ENCODE results near the gene RAET1E. TPM values are rescaled to one million over a fixed set of nuclear protein-coding genes. Genes with fewer than 3 reads are reported as not detected.
"Not testable (repeated sequence)": the region's sequence is repeated elsewhere in the genome, so short reads cannot be mapped to it uniquely, and the experiment has no call there.

The RAET1E gene
- total RNA-seq (not detected in 2 replicates), polyA plus RNA-seq (0.04 TPM in 1 of 2 replicates, not detected in the other), polyA minus RNA-seq (not detected in 2 replicates), Bru-seq, nascent RNA (percentile 20 among the genes with signal in this experiment), BruChase-seq, experiment 1, labeled RNA remaining after a 6-hour chase (percentile 20 among the genes with signal in this experiment), BruChase-seq, experiment 2, labeled RNA remaining after a 2-hour chase (percentile 13 among the genes with signal in this experiment)
- not detected in 2 replicates for polyA plus RNA-seq (2011; cell fraction: cytosol; rRNA removed)
- not detected in 2 replicates for polyA plus RNA-seq (2011; cell fraction: nucleus; rRNA removed)
- polyA plus RNA-seq (2012), result not detected in 2 replicates
- 7.4 TPM for polyA minus RNA-seq (2011; cell fraction: cytosol; rRNA and poly(A)+ RNA removed)
- polyA minus RNA-seq (2011; cell fraction: nucleus; rRNA and poly(A)+ RNA removed), result 0.19 TPM in 1 of 2 replicates, not detected in the other
- long read RNA-seq, result 0 reads

DNA sequence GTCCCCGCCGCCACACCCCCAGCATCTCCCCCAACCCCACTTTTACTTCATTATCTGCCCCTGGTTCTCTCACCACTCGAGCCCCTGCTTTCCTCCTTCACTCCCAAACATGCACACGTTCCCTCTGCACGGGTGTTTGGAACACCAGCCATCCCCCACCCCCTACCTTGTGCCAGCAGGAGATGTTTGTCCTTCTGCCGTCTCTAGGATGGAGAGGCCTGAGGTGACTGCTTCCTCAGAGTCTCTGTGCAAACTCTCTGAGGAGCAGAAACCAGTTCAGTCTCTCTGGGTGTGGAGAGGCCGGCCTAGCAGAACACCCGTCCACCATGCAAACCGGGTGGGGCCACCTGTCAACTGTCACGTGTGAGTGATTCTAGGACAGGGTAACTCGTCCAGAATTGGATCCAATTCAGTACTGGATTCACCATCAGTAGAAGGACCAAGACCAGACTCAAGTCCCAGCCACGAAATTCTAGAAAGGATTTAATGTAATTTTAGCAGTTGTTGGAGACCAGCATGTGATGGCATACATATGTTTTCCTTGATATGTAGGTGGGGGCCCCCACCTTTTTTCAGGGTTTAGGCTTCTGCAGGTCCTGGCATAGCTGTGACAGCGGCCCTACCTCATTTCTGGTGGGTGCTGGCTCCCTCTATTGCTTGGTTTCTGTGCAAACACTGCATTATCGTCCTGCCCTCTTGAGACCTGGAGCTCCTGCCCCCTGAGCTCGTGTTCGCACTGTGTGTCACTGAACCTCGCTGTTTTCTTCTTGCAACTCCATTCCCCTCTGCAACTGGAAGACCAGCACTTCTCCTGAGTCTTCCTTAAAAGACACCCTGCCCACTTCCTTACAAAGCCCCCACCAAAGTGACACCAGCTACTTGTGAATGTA is at the start of gene RAET1E:
TSS of gene RAET1E (minus strand) at position 259 of the 890 bp plus-strand sequence. CDS start 7,212 bp downstream, outside the sequence.
- Histone ChIP-seq H4K20me1 (replicated peaks; ENCODE audit: control insufficient read depth, extremely low read depth, insufficient read depth, low read length) (no peaks in the 10 kb centered on the region), H3K9ac (replicated peaks; ENCODE audit: extremely low read depth, insufficient read depth, low read length) (no peak within 1 kb of the TSS), H3K9me3 (replicated peaks; ENCODE audit: control insufficient read depth, insufficient read depth, low read length) (no peaks in the 10 kb centered on the region), H3K79me2 (ENCODE audit: control insufficient read depth, insufficient read depth, low read length) (no peaks in the 10 kb centered on the region), H3K27me3 (ENCODE audit: control insufficient read depth in 2 of 2, insufficient read depth in 2 of 2, low read length in 2 of 2) (peaks cover 2 to 7% of the 10 kb centered on the region in 2 experiments), H3K4me3 (replicated peaks in 1 of 3; ENCODE audit: insufficient read depth in 1 of 3, low read depth in 1 of 3, low read length in 3 of 3) (no peak within 1 kb of the TSS), H3K4me2 (ENCODE audit: insufficient read depth, low read length) (no peak within 1 kb of the TSS), H3K4me1 (ENCODE audit: control insufficient read depth, extremely low read depth, insufficient read depth, low read length) (peaks cover 17% of the 10 kb centered on the region), H3K9me1 (replicated peaks; ENCODE audit: control insufficient read depth, extremely low read depth, insufficient read depth, low read length) (no peaks in the 10 kb centered on the region), H3K36me3 (ENCODE audit: control insufficient read depth in 2 of 2, extremely low read depth in 1 of 2, insufficient read depth in 2 of 2, low read length in 2 of 2) (no peaks in the 10 kb centered on the region), H3K27ac (ENCODE audit: insufficient read depth, low read depth, low read length) (no peak within 1 kb of the TSS), H2AFZ (ENCODE audit: low read depth, low read length) (peak within 1 kb of the TSS; percentile 8)
- FAIRE-seq (no peak), DNase-seq (ENCODE audit: low read depth, low spot score) (no peak)
- CTCF ChIA-PET, result interaction anchor here (0.8 to 0.9 kb wide), 2 partner anchors 85 to 118 kb away, joined by 3 read pairs; no protein-coding TSS in a partner anchor
- no peak for TF ChIP-seq POLR2AphosphoS5 (IDR thresholded peaks at IDR 0.05; ENCODE audit: insufficient read depth, low read depth, low read length)
- TF ChIP-seq EZH2 (IDR thresholded peaks at IDR 0.05; ENCODE audit: borderline replicate concordance, low read depth, low read length, severe bottlenecking), result no peak
- TF ChIP-seq POLR2A (IDR thresholded peaks at IDR 0.05; ENCODE audit: low read depth, low read length), result no peak
- TF ChIP-seq JUN (IDR thresholded peaks at IDR 0.05; ENCODE audit: borderline replicate concordance, insufficient read depth, insufficient read length, low read depth), result no peak
- TF ChIP-seq MYC (IDR thresholded peaks at IDR 0.05; ENCODE audit: low read depth, low read length), result no peak
- TF ChIP-seq, protein P1, sequence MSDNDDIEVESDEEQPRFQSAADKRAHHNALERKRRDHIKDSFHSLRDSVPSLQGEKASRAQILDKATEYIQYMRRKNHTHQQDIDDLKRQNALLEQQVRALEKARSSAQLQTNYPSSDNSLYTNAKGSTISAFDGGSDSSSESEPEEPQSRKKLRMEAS (IDR thresholded peaks at IDR 0.05; ENCODE audit: insufficient read depth, insufficient read length), result no peak
- TF ChIP-seq, protein P2, sequence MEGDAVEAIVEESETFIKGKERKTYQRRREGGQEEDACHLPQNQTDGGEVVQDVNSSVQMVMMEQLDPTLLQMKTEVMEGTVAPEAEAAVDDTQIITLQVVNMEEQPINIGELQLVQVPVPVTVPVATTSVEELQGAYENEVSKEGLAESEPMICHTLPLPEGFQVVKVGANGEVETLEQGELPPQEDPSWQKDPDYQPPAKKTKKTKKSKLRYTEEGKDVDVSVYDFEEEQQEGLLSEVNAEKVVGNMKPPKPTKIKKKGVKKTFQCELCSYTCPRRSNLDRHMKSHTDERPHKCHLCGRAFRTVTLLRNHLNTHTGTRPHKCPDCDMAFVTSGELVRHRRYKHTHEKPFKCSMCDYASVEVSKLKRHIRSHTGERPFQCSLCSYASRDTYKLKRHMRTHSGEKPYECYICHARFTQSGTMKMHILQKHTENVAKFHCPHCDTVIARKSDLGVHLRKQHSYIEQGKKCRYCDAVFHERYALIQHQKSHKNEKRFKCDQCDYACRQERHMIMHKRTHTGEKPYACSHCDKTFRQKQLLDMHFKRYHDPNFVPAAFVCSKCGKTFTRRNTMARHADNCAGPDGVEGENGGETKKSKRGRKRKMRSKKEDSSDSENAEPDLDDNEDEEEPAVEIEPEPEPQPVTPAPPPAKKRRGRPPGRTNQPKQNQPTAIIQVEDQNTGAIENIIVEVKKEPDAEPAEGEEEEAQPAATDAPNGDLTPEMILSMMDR (IDR thresholded peaks at IDR 0.05; ENCODE audit: extremely low read depth in 1 of 2, insufficient read depth in 1 of 2, low read depth in 1 of 2, low read length in 2 of 2), result no peak
- no peak for TF ChIP-seq GATA2 (IDR thresholded peaks at IDR 0.05; ENCODE audit: insufficient read depth, insufficient read length, low read depth, low read length)
- no peak for TF ChIP-seq FOS (IDR thresholded peaks at IDR 0.05; ENCODE audit: borderline replicate concordance, insufficient read depth, low read length)
- POLR2A ChIA-PET, result interaction anchor here (0.6 kb wide), 1 partner anchor 36 kb away, joined by 3 read pairs; no protein-coding TSS in a partner anchor
- dilution Hi-C loops (cut with MboI; ENCODE audit: extremely low pct_ligation_motif_present, low sequenced_read_pairs), result no loop called here
- BruUV-seq (replicated peaks), result no TSS peak
- intact Hi-C loops (cut with micrococcal nuclease), result loop anchor here (2.0 kb wide), 1 partner anchor 33 kb away; the partner anchor contains the start of gene LRP11

GRCh38 chr6:149947533-149947932 is 49.6 kb upstream of the RAET1E start:
- H3K4me1 ChIP-seq (ENCODE audit: control insufficient read depth, extremely low read depth, insufficient read depth, low read length); dilution Hi-C loops (cut with MboI; ENCODE audit: extremely low pct_ligation_motif_present, low sequenced_read_pairs); DNase-seq (ENCODE audit: low read depth, low spot score); intact Hi-C loops (cut with micrococcal nuclease); H3K9me3 ChIP-seq (replicated peaks; ENCODE audit: control insufficient read depth, insufficient read depth, low read length); H3K4me3 ChIP-seq (replicated peaks in 1 of 3; ENCODE audit: insufficient read depth in 1 of 3, low read depth in 1 of 3, low read length in 3 of 3); H3K4me2 ChIP-seq (ENCODE audit: insufficient read depth, low read length); FAIRE-seq; H2AFZ ChIP-seq (ENCODE audit: low read depth, low read length); H3K27ac ChIP-seq (ENCODE audit: insufficient read depth, low read depth, low read length); H3K9ac ChIP-seq (replicated peaks; ENCODE audit: extremely low read depth, insufficient read depth, low read length); POLR2A ChIA-PET; H4K20me1 ChIP-seq (replicated peaks; ENCODE audit: control insufficient read depth, extremely low read depth, insufficient read depth, low read length); BruUV-seq (replicated peaks); H3K9me1 ChIP-seq (replicated peaks; ENCODE audit: control insufficient read depth, extremely low read depth, insufficient read depth, low read length); H3K36me3 ChIP-seq (ENCODE audit: control insufficient read depth in 2 of 2, extremely low read depth in 1 of 2, insufficient read depth in 2 of 2, low read length in 2 of 2); H3K79me2 ChIP-seq (ENCODE audit: control insufficient read depth, insufficient read depth, low read length); CTCF ChIA-PET: not testable (repeated sequence)
- peaks cover 16 to 17% of the 10 kb centered on the region in 2 experiments for H3K27me3 ChIP-seq (ENCODE audit: control insufficient read depth in 2 of 2, insufficient read depth in 2 of 2, low read length in 2 of 2)
